ENCODE data around the gene NPAS4.

The NPAS4 gene

DNA sequence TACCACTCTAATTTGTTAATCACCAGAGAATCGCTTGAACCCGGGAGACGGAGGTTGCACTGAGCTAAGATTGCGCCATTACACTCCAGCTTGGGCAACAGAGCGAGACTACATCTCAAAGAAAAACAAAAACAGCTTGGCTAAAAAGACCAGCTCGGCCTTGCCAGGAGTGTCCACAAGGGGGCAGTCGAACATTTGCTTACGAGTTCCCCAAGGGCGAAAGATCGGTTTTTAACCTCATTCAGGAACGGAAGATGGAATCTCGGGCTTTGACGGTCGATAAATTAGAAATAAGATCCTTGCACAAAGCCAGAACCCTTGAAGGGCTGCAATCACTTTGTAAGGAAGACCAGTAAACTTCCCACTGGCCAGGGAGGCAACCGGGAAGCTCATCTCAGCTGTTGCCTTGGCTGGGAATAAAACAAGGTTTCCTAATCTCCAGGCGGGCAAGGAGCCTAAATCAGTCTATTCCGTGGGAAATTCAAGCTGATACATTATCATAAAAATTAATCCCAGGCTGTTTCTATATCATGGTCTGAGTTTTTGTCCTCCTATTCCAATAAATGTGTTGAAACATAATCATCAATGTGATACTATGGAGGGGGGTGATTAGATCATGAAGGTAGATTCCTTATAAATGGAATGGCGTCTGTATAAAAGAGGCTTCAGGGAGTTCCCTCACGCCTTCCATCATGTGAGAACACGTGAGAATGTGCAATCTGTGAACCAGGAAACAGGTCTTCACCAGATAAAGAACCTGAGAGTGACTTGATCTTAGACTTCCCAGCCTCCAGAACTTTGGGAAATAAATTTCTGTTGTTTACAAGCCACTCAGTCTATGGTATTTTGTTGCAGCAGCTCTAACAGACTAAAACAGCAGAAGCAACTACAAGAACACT, 34.4 kb upstream of the NPAS4 start (continued):
- TF ChIP-seq, protein P1, sequence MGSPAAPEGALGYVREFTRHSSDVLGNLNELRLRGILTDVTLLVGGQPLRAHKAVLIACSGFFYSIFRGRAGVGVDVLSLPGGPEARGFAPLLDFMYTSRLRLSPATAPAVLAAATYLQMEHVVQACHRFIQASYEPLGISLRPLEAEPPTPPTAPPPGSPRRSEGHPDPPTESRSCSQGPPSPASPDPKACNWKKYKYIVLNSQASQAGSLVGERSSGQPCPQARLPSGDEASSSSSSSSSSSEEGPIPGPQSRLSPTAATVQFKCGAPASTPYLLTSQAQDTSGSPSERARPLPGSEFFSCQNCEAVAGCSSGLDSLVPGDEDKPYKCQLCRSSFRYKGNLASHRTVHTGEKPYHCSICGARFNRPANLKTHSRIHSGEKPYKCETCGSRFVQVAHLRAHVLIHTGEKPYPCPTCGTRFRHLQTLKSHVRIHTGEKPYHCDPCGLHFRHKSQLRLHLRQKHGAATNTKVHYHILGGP (tag by site-specific recombination; IDR thresholded peaks at IDR 0.05) = no peak
- TF ChIP-seq, protein P2, sequence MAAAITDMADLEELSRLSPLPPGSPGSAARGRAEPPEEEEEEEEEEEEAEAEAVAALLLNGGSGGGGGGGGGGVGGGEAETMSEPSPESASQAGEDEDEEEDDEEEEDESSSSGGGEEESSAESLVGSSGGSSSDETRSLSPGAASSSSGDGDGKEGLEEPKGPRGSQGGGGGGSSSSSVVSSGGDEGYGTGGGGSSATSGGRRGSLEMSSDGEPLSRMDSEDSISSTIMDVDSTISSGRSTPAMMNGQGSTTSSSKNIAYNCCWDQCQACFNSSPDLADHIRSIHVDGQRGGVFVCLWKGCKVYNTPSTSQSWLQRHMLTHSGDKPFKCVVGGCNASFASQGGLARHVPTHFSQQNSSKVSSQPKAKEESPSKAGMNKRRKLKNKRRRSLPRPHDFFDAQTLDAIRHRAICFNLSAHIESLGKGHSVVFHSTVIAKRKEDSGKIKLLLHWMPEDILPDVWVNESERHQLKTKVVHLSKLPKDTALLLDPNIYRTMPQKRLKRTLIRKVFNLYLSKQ (tag by site-specific recombination; IDR thresholded peaks at IDR 0.05; ENCODE audit: borderline replicate concordance) = no peak
- TF ChIP-seq PRDM1 (tag by site-specific recombination; IDR thresholded peaks at IDR 0.05) (no peak), KLF8 (tag by site-specific recombination; IDR thresholded peaks at IDR 0.05) (no peak), ZFP37 (tag by site-specific recombination; IDR thresholded peaks at IDR 0.05) (no peak), ZBTB17 (tag by site-specific recombination; IDR thresholded peaks at IDR 0.05) (peak; percentile 73)
- TF ChIP-seq, protein P3, sequence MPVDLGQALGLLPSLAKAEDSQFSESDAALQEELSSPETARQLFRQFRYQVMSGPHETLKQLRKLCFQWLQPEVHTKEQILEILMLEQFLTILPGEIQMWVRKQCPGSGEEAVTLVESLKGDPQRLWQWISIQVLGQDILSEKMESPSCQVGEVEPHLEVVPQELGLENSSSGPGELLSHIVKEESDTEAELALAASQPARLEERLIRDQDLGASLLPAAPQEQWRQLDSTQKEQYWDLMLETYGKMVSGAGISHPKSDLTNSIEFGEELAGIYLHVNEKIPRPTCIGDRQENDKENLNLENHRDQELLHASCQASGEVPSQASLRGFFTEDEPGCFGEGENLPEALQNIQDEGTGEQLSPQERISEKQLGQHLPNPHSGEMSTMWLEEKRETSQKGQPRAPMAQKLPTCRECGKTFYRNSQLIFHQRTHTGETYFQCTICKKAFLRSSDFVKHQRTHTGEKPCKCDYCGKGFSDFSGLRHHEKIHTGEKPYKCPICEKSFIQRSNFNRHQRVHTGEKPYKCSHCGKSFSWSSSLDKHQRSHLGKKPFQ (tag by site-specific recombination; IDR thresholded peaks at IDR 0.05) = no peak

DNA sequence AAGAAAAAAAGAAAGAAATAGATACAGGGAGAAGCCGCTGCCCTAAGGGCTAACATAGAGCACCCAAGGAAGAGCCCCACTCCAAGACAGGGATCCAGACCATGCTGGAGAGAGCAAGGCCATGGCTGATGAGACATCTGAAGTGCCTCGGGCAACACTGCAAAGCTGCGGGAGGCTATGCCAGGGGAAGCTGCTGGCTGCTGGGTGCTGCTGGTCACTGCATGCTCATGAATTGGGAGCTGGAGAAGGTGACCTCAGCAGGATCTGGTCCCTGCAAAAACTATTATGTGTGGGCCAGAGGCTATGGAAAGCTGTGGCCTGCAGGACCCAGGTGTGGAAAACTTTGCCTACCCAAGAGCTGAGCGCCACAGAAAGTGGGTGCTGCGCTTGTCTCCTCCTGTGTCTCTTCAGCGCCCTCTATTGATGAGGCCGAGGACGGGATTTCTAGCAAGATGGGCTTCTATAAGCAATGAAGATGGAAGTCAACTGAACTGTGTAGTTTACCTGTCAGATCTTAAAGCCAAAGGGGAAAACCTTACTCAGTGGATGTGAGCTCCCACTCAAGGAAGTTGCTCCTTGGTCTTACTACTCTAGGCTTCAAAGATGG, 32.0 kb upstream of the NPAS4 start:
- CTCF ChIA-PET = interaction anchor here (0.5 to 2.3 kb wide), 34 partner anchors 9 to 574 kb away, joined by 3 to 29 read pairs (median 4); partner anchors contain the start of genes BRMS1, MRPL11, NPAS4 and RBM4B
- H3K4me3 ChIP-seq (ENCODE audit: low read depth, low read length) = no peak overlapping the region
- no peak overlapping the region for H3K27ac ChIP-seq (ENCODE audit: extremely low read depth, low read depth, low read length)
- H3K4me1 ChIP-seq (ENCODE audit: control insufficient read depth, insufficient read depth, low read length) = no peaks in the 10 kb centered on the region
- TF ChIP-seq KLF16 (tag by site-specific recombination; IDR thresholded peaks at IDR 0.05) (no peak), GLIS1 (tag by site-specific recombination; IDR thresholded peaks at IDR 0.05) (0 out of 2 replicates have a peak, but pooled peaks have one; percentile 14), ZNF654 (tag by site-specific recombination; IDR thresholded peaks at IDR 0.05; ENCODE audit: low read depth) (peak; percentile 54)
- H3K9me3 ChIP-seq (ENCODE audit: control insufficient read depth, insufficient read depth, low read depth, low read length) = no peaks in the 10 kb centered on the region
- H3K36me3 ChIP-seq (ENCODE audit: control insufficient read depth in 2 of 2, insufficient read depth in 1 of 2, low read length in 2 of 2) = no peaks in the 10 kb centered on the region
- POLR2A ChIA-PET = interaction anchor here (0.5 to 1.0 kb wide), 5 partner anchors 17 to 270 kb away, joined by 3 to 8 read pairs (median 5); partner anchors contain the start of gene SLC29A2

DNA sequence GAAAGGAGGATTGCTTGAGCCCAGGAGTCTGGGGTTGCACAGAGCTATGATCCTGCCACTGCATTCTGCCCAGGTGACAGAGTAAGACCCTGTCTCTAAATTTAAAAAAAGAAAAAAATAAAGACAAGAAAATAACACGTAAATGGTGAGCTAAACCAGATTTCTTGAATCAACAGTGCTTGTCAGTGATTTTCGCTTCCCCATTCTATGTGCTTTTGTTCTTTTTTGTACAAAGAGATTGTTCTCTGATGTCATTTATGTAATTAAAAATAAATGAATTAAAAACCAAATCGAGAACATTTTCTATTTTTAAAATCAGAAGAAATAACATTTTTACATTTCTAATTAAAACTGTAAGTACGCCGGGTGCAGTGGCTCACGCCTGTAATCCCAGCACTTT, 29.5 kb upstream of the NPAS4 start:
- ChIA-PET POLR2A (no interaction called here), CTCF (interaction anchor here (0.6 to 1.0 kb wide), 4 partner anchors 28 to 100 kb away, joined by 3 to 4 read pairs (median 3); no protein-coding TSS in a partner anchor)
- H3K36me3 ChIP-seq (ENCODE audit: control insufficient read depth in 2 of 2, insufficient read depth in 1 of 2, low read length in 2 of 2) = no peaks in the 10 kb centered on the region
- no peak overlapping the region for H3K27ac ChIP-seq (ENCODE audit: extremely low read depth, low read depth, low read length)
- no peak overlapping the region for H3K4me3 ChIP-seq (ENCODE audit: low read depth, low read length)
- H3K4me1 ChIP-seq (ENCODE audit: control insufficient read depth, insufficient read depth, low read length) = no peaks in the 10 kb centered on the region
- H3K9me3 ChIP-seq (ENCODE audit: control insufficient read depth, insufficient read depth, low read depth, low read length) = no peaks in the 10 kb centered on the region
- TF ChIP-seq ZNF239 (tag by site-specific recombination; IDR thresholded peaks at IDR 0.05) (no peak), FEZF1 (tag by site-specific recombination; IDR thresholded peaks at IDR 0.05) (no peak)
- TF ChIP-seq, protein P4, sequence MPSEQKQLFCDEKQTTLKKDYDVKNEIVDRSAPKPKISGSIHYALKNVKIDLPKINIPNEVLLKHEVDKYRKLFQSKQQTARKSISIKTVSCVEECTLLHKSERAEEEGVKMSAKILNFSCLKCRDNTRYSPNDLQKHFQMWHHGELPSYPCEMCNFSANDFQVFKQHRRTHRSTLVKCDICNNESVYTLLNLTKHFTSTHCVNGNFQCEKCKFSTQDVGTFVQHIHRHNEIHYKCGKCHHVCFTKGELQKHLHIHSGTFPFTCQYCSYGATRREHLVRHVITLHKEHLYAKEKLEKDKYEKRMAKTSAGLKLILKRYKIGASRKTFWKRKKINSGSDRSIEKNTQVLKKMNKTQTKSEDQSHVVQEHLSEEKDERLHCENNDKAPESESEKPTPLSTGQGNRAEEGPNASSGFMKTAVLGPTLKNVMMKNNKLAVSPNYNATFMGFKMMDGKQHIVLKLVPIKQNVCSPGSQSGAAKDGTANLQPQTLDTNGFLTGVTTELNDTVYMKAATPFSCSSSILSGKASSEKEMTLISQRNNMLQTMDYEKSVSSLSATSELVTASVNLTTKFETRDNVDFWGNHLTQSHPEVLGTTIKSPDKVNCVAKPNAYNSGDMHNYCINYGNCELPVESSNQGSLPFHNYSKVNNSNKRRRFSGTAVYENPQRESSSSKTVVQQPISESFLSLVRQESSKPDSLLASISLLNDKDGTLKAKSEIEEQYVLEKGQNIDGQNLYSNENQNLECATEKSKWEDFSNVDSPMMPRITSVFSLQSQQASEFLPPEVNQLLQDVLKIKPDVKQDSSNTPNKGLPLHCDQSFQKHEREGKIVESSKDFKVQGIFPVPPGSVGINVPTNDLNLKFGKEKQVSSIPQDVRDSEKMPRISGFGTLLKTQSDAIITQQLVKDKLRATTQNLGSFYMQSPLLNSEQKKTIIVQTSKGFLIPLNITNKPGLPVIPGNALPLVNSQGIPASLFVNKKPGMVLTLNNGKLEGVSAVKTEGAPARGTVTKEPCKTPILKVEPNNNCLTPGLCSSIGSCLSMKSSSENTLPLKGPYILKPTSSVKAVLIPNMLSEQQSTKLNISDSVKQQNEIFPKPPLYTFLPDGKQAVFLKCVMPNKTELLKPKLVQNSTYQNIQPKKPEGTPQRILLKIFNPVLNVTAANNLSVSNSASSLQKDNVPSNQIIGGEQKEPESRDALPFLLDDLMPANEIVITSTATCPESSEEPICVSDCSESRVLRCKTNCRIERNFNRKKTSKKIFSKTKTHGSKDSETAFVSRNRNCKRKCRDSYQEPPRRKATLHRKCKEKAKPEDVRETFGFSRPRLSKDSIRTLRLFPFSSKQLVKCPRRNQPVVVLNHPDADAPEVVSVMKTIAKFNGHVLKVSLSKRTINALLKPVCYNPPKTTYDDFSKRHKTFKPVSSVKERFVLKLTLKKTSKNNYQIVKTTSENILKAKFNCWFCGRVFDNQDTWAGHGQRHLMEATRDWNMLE (tag by site-specific recombination; conservative IDR thresholded peaks at IDR 0.05; ENCODE audit: low read depth) = no peak
